Endothelial cell of umbilical vein (primary cell): ENCODE measurements around the gene GALNT17. TPM values are rescaled to one million over a fixed set of nuclear protein-coding genes. Genes with fewer than 3 reads are reported as not detected.

Experiments used
- BruUV-seq: library from RNA; stranded (reverse); fragments of 400-500 nt; replicated peaks from 2 replicates; lab custom pipeline; 2021; lab: Mats Ljungman, UMichigan
- CTCF ChIA-PET: fragments of 300-600, 350-600 bp; sonication (Branson Sonifier 250); formaldehyde crosslinking; loops from one replicate; lab custom pipeline; 2021; ENCODE audit warnings: antibody characterized with exemption, inconsistent platforms; lab: Charles Lee
- POLR2A ChIA-PET: fragments of 300-600, 350-600 bp; sonication (Branson Sonifier 250); formaldehyde crosslinking; loops from one replicate; lab custom pipeline; 2021; ENCODE audit warnings: antibody characterized with exemption, inconsistent platforms; lab: Charles Lee
- DNase-seq: peaks from one replicate; pipeline ENCODE4 v3.0.0-alpha.2; 2011; ENCODE audit warnings: low read depth, low spot score
- FAIRE-seq: peaks from 2 replicates; lab custom pipeline; 2011; peaks lifted over from hg19 to GRCh38; lab: Jason Lieb, UNC
- H2AFZ ChIP-seq: 2 replicates; pipeline ENCODE4 v1.6.0; 2012; ENCODE audit warnings: low read depth, low read length, control low read depth, inconsistent platforms
- H3K27ac ChIP-seq: 2 replicates; pipeline ENCODE4 v1.5.1; 2011; ENCODE audit warnings: low read depth, mild to moderate bottlenecking, control low read depth, low read length, moderate library complexity; ENCODE audit not compliant: insufficient read depth
- H3K27me3 ChIP-seq, 2 experiments: 2 replicates each; pipeline versions ENCODE4 v1.6.0 to v1.6.1; 2011; ENCODE audit warnings: low read length in 2 of 2, mixed read lengths in 1 of 2; ENCODE audit not compliant: control insufficient read depth in 2 of 2, insufficient read depth in 2 of 2
- H3K36me3 ChIP-seq, 2 experiments: 2 replicates in 1 of 2; 3 replicates in 1 of 2; pipeline ENCODE4 v1.5.1; 2011; ENCODE audit warnings: low read length in 2 of 2, mild to moderate bottlenecking in 1 of 2, moderate library complexity in 1 of 2; ENCODE audit not compliant: control insufficient read depth in 2 of 2, insufficient read depth in 2 of 2; ENCODE audit errors: extremely low read depth in 1 of 2
- H3K4me1 ChIP-seq: 3 replicates; pipeline ENCODE4 v1.5.1; 2011; ENCODE audit warnings: mild to moderate bottlenecking, low read length; ENCODE audit not compliant: control insufficient read depth, insufficient read depth; ENCODE audit errors: extremely low read depth
- H3K4me2 ChIP-seq: 2 replicates; pipeline ENCODE4 v1.6.1; 2011; ENCODE audit warnings: low read length, control low read depth, mixed read lengths; ENCODE audit not compliant: insufficient read depth
- H3K4me3 ChIP-seq, 3 experiments: fragments of 200-600 bp in 1 of 3; sonication (generic), shearing (Covaris generic) in 1 of 3; replicated peaks in 1 of 3; 2 replicates each; pipeline ENCODE4 v1.5.1; 2011 to 2016; ENCODE audit warnings: control low read depth in 3 of 3, low read length in 3 of 3, mild to moderate bottlenecking in 2 of 3, inconsistent platforms in 1 of 3, low read depth in 1 of 3, moderate library complexity in 1 of 3; ENCODE audit not compliant: insufficient read depth in 1 of 3
- H3K79me2 ChIP-seq: 2 replicates; pipeline ENCODE4 v1.6.0; 2012; ENCODE audit warnings: low read length, inconsistent platforms; ENCODE audit not compliant: control insufficient read depth, insufficient read depth
- H3K9ac ChIP-seq: replicated peaks from 2 replicates; pipeline ENCODE3; 2011; ENCODE audit warnings: low read length, control low read depth; ENCODE audit not compliant: insufficient read depth; ENCODE audit errors: extremely low read depth
- H3K9me1 ChIP-seq: replicated peaks from 3 replicates; pipeline ENCODE4 v1.6.0; 2011; ENCODE audit warnings: mild to moderate bottlenecking, low read length; ENCODE audit not compliant: control insufficient read depth, insufficient read depth; ENCODE audit errors: extremely low read depth
- H3K9me3 ChIP-seq: replicated peaks from 2 replicates; pipeline ENCODE4 v1.5.1; 2012; ENCODE audit warnings: low read length, inconsistent platforms; ENCODE audit not compliant: control insufficient read depth, insufficient read depth
- H4K20me1 ChIP-seq: replicated peaks from 2 replicates; pipeline ENCODE3; 2011; ENCODE audit warnings: mild to moderate bottlenecking, low read length; ENCODE audit not compliant: control insufficient read depth, insufficient read depth; ENCODE audit errors: extremely low read depth
- EZH2 ChIP-seq: IDR thresholded peaks from 2 replicates; pipeline ENCODE4 v1.6.1; 2012; ENCODE audit warnings: borderline replicate concordance, low read depth, mild to moderate bottlenecking, moderate library complexity, low read length, inconsistent platforms; ENCODE audit not compliant: severe bottlenecking
- FOS ChIP-seq: IDR thresholded peaks from 2 replicates; pipeline ENCODE4 v1.6.1; 2011; ENCODE audit warnings: mild to moderate bottlenecking, low read length, moderate library complexity, borderline replicate concordance; ENCODE audit not compliant: insufficient read depth
- GATA2 ChIP-seq: IDR thresholded peaks from 2 replicates; pipeline ENCODE4 v1.7.0; 2011; ENCODE audit warnings: low read depth, mild to moderate bottlenecking, moderate library complexity, mixed read lengths, low read length; ENCODE audit not compliant: insufficient read length, insufficient read depth
- JUN ChIP-seq: IDR thresholded peaks from 2 replicates; pipeline ENCODE4 v1.6.1; 2011; ENCODE audit warnings: borderline replicate concordance, low read depth; ENCODE audit not compliant: insufficient read length, insufficient read depth
- MYC ChIP-seq: IDR thresholded peaks from one replicate; pipeline ENCODE4 v1.6.1; 2011; ENCODE audit warnings: mild to moderate bottlenecking, low read depth, low read length
- POLR2AphosphoS5 ChIP-seq: IDR thresholded peaks from 2 replicates; pipeline ENCODE4 v1.6.1; 2012; ENCODE audit warnings: low read depth, mild to moderate bottlenecking, control low read depth, low read length, moderate library complexity; ENCODE audit not compliant: insufficient read depth
- dilution Hi-C: fragments of 300-500 bp; cut with MboI; formaldehyde crosslinking; loops from one replicate; pipeline ENCODE4 v1.15.0; 2019; ENCODE audit warnings: low sequenced_read_pairs; ENCODE audit not compliant: extremely low pct_ligation_motif_present
- intact Hi-C: fragments of 100-400 bp; cut with micrococcal nuclease; formaldehyde crosslinking; loops from one replicate; pipeline ENCODE4 v1.10.0; 2022
- polyA plus RNA-seq, 4 experiments: library from polyadenylated mRNA; depleted of rRNA in 3 of 4; stranded (reverse) in 3 of 4; unstranded in 1 of 4; fragments of >200 nt; gene quantifications; 2 replicates each; pipeline versions ENCODE4 v1.2.1 to v1.2.3, GENCODE V29; 2011 to 2012; ENCODE audit warnings: missing spikeins in 1 of 4
- total RNA-seq: library from RNA; stranded (reverse); gene quantifications from 2 replicates; pipeline ENCODE4 v1.2.3, GENCODE V29; 2021
- TF ChIP-seq, protein P1 (sequence below), 2 donors: IDR thresholded peaks; 1 replicate in 1 of 2; 2 replicates in 1 of 2; pipeline ENCODE4 v1.5.1; 2011; ENCODE audit warnings: low read length in 2 of 2, mild to moderate bottlenecking in 2 of 2, moderate library complexity in 2 of 2, control low read depth in 1 of 2, inconsistent platforms in 1 of 2, low read depth in 1 of 2; ENCODE audit not compliant: insufficient read depth in 1 of 2; ENCODE audit errors: extremely low read depth in 1 of 2

GALNT17 gene
- total and polyA plus RNA-seq, 2 donors (not counting 3 experiments of a cell fraction or from before 2014, with no cell fraction given) = not detected

- H3K4me3 ChIP-seq = no peak overlapping the region
- dilution Hi-C loops = no loop called here
- POLR2A ChIA-PET = no interaction called here
- no peak overlapping the region for H3K27ac ChIP-seq
- intact Hi-C loops = no loop called here
- H3K27me3 ChIP-seq = no peaks in the 10 kb centered on the region
- no peaks in the 10 kb centered on the region for H4K20me1 ChIP-seq
- no peaks in the 10 kb centered on the region for H3K36me3 ChIP-seq
- no TSS peak for BruUV-seq
- no peak for TF ChIP-seq GATA2
- no peaks in the 10 kb centered on the region for H3K4me1 ChIP-seq
- DNase-seq (no peak), FAIRE-seq (no peak)
- no peaks in the 10 kb centered on the region for H3K79me2 ChIP-seq
- no peaks in the 10 kb centered on the region for H3K9me1 ChIP-seq
- no peak overlapping the region for H3K4me2 ChIP-seq
- CTCF ChIA-PET = no interaction called here
- H2AFZ ChIP-seq = no peak overlapping the region
- no peak overlapping the region for H3K9ac ChIP-seq
- H3K9me3 ChIP-seq = peaks cover 7% of the 10 kb centered on the region
Observed at GRCh38 chr7:71311576-71311975, 179.6 kb downstream of the GALNT17 start.

DNA sequence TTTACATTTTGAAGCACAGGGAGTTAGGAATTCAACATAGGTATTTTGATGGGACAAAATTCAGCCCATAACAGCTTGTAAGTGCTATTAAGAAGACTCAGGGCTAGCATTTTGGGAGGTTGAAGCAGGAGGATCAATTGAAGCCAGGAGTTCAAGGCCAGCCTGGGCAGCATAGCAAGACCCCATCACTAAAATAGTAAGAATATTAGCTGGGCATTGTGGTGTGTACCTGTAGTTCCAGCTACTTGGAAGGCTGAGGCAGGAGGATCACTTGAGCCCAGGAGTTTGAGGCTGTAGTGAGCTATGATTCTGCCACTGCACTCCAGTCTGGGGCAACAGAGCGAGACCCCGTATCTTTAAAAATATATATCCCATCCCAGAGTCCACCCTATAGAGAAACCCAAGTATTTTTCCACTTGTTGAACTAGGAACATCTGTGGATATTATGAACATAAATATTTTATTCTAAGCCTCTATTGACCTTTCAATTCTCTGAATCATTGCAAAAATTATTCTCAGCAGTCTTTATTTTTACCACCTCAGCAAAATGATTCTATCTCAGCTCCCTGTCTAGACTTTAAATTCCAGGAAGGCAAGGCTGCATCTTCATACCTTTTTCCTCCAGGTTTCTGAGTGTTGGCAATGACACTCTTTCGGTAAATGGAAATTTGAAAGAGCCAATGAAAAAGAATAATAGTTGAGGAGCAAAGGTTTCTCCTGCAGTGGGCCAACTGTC, 181.0 kb downstream of the GALNT17 start:
- CTCF ChIA-PET = no interaction called here
- intact Hi-C loops (no loop called here), dilution Hi-C loops (no loop called here)
- Histone ChIP-seq H3K36me3 (no peaks in the 10 kb centered on the region), H3K9ac (no peak overlapping the region), H2AFZ (no peak overlapping the region), H3K9me3 (peaks cover 6% of the 10 kb centered on the region), H3K4me2 (no peak overlapping the region), H4K20me1 (no peaks in the 10 kb centered on the region), H3K27me3 (no peaks in the 10 kb centered on the region), H3K4me3 (no peak overlapping the region), H3K9me1 (no peaks in the 10 kb centered on the region), H3K27ac (no peak overlapping the region), H3K79me2 (no peaks in the 10 kb centered on the region), H3K4me1 (no peaks in the 10 kb centered on the region)
- DNase-seq (no peak), FAIRE-seq (no peak)
- TF ChIP-seq FOS = no peak
- no peak for TF ChIP-seq JUN
- no peak for TF ChIP-seq EZH2
- TF ChIP-seq POLR2AphosphoS5 = no peak
- TF ChIP-seq MYC = no peak
- TF ChIP-seq, protein P1, sequence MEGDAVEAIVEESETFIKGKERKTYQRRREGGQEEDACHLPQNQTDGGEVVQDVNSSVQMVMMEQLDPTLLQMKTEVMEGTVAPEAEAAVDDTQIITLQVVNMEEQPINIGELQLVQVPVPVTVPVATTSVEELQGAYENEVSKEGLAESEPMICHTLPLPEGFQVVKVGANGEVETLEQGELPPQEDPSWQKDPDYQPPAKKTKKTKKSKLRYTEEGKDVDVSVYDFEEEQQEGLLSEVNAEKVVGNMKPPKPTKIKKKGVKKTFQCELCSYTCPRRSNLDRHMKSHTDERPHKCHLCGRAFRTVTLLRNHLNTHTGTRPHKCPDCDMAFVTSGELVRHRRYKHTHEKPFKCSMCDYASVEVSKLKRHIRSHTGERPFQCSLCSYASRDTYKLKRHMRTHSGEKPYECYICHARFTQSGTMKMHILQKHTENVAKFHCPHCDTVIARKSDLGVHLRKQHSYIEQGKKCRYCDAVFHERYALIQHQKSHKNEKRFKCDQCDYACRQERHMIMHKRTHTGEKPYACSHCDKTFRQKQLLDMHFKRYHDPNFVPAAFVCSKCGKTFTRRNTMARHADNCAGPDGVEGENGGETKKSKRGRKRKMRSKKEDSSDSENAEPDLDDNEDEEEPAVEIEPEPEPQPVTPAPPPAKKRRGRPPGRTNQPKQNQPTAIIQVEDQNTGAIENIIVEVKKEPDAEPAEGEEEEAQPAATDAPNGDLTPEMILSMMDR (IDR thresholded peaks at IDR 0.05; ENCODE audit: extremely low read depth in 1 of 2, insufficient read depth in 1 of 2, low read depth in 1 of 2, low read length in 2 of 2) = no peak
- BruUV-seq = no TSS peak
- POLR2A ChIA-PET = no interaction called here
